Measurements from ENCODE around the gene NAA16.
A peak's percentile ranks its signal among the peaks of the same experiment; 100 is the strongest.
"Not testable (repeated sequence)": the region's sequence is repeated elsewhere in the genome, so short reads cannot be mapped to it uniquely, and the experiment has no call there.

NAA16 gene

DNA sequence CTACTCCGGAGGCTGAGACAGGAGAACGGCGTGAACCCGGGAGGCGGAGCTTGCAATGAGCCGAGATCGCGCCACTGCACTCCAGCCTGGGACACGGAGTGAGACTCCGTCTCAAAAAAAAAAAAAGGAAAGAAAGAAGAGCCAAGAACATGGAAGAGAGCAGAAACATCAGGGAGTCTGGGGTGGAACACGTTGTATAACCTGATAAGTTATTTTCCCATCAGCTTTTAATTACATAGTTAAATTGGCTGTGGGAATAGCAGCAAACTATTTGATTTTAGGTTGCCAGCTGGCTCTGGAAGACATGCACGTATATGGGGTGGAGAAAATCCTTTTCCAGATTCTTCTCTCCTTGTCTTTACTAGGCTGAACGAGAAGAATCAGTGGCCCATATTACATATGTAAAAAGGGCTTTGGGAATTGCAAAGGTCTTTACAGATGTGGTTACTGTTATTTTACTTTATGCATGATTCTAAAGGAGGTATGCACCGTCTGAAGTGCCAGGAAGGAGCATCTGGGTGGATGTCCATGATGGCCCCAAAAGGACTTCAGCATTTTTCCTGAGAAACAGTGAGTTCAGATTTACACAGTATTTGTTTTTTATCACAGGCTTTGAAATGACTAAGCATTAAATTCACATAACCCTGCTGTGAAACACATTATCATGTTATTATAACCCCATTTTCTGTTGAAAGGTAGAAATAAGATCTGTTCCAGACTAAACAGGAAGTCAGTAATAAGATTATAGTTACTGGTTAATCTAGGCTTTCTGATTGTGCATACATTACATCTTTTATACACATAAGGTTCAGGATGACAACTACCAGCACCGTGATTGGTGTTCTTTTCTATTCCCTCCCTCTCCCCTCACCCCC lies 4.6 kb upstream of the NAA16 start:
- DNase-seq: no peak

DNA sequence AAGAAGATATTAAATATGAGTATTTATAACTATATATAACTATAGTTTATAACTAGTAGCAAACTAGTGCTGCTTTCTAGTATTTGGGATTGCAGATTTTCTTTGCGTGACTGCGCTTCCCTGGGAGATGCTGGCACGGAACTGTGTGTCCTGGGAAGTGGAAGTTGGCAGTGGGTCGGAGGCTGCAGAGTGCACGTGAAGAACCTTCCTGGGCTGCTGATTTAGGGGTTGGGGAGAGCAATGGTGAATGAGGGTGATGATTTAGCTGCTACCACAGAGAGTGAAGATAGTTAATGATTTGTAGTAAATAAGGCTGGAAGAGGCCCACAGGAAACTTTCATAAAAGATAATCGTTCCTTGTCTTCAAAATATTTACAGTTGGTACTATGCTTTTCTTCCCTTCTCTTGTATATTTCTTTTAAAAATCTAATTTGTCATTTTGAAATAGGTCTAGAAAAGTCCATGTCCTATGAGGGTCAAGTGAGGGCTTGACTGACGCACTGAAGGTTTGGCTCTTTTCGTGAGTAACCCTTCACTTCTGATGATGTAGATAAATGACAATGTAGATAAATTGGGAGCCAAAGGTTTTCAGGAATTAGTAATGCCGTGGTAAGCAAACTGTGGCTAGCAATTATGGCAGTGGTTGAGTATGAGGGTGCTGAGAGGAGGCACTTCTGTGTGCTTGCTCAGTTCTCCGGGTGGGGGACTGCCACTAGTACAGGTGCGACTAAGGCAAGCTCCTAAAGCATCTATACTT lies 3.0 kb upstream of the NAA16 start:
- no peak for DNase-seq

DNA sequence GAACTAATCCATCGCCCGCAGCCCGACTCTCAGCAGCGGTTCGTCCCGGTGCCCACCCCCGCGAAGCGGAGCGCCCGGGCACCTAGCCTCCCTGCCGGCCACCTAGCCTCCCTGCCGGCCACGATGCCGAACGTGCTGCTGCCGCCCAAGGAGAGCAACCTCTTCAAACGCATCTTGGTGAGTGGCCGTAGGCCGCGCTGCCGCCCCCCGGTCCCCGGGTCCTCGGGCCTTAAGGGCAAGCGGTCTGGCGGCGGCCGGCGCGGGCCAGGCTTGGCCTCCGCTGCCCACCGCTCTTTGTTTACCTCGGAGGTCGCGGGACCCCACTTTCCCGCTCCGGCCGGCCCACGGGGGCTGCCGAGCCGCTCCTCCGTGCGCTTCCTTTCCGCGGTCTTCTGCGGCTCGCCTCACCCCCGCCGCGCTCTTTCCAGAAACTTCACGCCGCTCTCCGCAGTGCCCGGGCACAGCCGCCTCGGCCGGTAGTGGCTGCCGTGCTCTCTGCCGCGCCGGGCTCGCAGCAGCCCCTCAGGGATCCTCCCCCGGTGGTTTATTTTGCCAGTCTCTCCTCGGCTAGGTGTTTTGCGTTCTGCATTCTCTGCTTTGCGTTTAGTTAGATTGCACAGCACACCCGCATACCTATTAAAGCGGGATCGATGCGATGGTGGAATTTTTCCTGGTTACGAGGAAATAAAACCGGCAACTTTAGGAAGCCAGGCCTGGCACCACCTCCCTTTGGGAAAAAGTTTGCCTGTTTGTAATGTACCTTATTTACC lies 524 bp downstream of the NAA16 start:
- peak; percentile 62 for DNase-seq

DNA sequence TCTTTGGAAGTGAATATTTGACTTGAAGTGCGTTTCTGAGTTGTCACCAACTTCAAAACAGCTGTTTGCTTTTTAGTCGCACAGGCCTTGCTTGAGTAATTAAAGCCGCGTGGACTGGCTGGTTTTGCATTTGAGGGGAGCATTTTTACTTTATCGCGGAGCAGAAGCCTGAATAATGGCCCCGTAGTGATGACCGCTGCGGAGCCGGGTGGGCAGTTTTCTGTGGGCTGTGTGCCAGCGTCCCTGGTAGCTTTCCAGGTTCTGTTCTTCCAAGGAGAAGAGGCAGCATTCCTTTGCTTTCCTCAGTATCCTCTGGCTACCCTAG lies 1.1 kb downstream of the NAA16 start:
- DNase-seq: no peak

DNA sequence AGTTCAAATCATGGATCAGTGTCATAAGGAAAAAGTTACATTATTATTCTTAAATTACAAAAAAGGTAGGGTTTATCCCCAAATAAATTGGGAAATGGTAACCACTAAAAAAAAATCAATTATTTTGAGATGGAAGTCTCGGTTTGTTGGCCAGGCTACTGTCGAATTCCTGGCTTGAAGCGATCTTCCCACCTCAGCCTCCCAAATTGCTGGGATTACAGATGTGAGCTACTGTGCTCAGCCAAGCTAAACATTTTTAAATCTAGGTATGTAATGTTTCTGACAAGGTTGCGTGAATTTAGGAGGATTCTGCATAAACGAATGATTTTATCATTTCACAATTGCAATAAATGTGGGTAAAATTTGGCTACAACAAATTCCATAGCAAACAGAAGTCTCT lies 2.0 kb downstream of the NAA16 start:
- no peak for DNase-seq

DNA sequence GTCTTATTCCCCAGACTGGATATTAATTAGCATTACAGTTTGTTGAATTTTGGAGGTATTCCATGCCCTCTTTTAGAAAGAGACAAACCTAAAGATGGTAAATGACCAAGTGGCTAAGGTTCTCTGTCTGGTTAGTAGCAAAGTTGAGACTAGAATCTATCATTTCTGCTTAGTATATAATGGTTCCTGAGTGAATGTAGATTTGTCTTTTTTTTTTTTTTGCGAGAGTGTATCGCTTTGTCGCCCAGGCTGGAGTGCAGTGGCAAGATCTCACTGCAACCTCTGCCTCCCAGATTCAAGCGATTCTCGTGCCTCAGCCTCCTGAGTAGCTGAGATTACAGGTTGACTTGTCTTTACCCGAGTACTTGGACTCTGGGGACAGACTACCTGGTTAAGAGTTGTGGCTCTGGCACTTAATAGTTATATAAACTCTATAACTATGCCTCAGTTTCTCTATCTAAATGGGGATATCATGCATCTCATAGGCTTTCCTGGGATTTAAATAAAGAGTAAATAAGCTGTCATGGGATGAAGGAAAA lies 2.7 kb downstream of the NAA16 start:
- no peak for DNase-seq

DNA sequence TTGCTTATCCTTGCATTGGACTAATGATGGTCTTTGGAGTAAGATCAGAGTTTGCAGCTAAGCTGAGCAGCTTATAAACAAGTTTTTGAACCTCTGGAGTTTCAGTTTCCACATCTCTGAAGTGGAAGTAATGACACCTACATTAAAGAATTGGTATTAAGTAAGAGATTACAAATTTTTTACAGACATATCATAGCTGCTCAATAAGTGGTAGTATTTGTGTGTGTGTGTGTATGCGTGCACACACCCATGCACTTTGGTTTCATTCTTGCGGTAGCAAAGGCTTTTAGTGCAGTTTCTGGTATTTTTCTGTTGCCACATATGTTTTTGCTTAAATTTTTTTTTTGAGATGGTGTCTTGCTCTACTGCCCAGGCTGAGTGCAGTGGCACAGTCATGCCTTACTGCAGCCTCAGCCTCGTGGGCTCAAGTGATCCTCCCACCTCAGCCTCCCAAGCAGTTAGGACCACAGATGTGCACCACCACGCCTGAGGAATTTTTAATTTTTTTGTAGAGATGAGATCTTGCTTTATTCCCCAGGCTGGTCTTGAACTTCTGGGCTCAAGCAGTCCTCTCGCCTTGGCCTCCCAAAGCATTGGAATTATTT lies 4.5 kb downstream of the NAA16 start:
- no peak for DNase-seq

DNA sequence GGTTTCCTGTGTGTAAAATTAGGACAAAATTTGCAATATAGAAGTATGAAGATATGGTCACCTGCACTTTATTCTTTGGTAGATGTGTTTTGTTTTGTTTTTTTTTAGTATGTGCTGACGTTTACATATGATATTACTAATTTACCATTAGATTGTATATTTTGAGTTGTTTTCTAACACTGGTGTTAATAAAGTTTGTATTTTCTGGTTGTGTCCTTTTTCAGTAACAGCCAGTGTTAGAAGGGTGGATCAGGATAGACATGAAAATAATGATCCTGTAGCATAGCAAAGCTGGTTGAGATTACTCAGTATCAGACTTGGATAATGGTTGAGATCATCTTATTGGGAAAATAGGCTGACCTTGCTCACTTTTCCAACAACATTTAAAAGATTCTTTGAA lies 6.2 kb downstream of the NAA16 start:
- no peak for DNase-seq

DNA sequence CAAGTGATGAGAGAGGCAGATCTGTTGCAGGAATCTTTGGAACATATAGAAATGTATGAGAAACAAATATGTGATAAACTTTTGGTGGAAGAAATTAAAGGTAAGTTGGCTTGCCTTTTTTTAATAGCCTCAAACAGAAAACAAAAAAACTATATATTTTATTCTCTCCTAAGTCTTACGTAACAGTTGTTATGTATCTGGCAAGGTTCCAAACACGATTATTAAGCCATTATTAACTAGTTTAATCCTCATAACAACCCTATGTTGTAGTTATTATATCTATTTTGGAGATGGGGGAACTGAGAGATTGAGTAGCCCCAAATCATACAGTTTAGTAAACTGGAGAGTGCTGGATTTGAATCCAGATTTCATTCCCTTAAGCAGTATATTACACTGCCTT lies 14.7 kb downstream of the NAA16 start:
- DNase-seq: no peak

DNA sequence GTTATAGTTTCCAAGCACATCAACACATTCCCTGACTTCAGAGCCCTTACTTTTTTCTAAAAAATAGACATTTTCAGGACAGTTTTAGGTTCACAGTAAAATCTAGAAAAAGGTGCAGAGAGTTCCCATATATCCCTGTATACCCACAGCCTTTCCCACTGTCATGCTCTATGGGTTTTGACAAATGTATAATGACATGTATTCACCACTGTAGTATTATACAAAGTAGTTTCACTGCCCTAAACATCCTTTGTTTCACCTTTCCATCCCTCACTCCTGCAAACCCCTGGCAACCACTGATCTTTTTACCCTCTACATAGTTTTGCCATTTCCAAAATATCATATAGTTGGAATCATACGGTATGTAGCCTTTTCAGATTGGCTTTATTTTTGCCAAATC lies 15.6 kb downstream of the NAA16 start:
- DNase-seq: no peak

DNA sequence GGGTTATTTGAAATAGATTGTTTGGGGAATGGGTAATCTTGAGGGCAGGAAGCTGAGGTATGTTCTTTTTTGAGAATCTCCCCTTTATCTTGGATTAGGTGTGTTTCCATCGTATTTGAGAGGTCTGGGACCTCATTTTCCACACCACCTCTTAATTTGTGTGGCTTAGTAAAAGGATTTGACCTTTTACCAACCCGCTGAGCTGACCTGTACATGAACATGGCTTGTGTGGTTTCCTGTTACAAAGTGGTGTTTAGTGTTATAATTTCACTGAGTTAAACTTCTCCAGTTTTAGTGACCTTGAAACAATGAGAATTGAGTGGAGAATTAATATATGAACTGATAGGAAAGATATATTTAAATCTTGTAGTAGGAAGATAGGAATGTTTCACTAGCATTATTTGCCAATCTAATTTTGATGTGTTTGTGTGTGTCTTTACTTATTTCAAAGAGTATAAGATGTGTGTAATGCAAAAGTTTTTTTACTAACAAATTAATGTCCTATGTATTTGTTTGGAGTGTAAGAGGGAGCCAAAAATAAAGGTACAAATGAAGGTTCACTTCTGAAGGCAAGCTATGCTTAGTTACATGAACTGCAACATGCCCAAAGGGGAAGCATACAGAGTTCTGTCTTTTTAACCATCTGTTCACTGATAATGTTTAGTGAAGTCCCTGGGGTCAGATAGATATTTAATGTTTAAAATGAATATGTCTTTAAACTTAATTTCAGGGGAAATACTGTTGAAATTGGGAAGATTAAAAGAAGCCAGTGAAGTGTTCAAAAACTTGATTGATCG lies 17.1 kb downstream of the NAA16 start:
- no peak for DNase-seq

DNA sequence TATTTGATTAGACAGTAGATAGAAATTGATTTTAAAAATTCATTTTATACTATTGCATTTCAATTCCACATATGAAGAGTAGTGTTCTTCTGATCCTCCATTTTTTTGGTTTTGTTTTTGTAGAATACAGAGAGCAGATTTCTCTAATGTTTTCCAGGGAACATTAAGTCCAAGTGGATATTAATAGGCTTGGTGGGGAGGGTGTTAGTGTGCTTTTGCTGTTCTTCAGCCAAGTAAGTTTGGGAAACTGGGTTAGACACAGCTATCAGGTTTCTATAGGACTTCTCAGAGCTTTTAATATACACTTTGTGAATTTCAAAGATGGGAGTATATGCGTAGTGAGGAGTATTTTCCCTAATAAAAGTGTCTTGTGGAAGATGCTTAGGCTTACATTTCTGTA lies 21.8 kb downstream of the NAA16 start:
- DNase-seq: no peak

DNA sequence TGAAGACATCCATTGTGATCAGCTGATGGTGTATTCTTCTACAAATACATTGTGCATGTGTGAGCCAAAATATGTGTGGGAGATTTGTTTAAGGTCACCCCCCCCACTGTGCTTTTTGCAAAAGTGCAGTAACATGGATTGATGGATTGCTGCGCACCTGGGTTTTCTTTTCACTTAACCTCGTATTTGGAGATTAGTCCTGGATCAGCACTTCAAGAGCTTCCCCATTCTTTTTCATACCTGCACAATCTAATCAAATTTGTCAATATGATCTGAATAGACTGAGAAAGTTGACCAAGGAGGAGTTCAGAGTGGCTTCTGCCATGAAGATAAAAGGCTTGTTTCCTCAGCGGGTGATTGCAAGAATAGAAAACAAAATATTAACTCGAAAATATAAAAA lies 23.7 kb downstream of the NAA16 start:
- DNase-seq: no peak

DNA sequence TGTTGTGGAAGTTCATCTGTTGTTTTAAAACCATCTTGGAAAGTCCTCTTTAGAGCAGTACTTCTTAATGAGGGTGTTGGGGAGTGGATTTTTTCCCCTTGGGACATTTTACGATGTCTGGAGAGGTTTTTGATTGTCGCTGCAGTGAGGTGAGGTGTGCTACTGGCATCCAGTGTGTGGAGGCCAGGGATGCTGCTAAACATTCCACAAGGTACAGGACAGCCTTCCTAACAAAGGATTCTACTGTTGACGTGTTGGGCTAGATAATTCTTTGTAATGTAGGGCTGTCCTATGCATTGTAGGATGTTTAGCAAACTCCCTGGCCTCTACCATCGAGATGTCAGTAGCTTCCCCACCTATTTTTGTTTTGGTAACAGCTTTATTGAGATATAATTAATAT lies 33.3 kb downstream of the NAA16 start:
- DNase-seq: peak; percentile 93

DNA sequence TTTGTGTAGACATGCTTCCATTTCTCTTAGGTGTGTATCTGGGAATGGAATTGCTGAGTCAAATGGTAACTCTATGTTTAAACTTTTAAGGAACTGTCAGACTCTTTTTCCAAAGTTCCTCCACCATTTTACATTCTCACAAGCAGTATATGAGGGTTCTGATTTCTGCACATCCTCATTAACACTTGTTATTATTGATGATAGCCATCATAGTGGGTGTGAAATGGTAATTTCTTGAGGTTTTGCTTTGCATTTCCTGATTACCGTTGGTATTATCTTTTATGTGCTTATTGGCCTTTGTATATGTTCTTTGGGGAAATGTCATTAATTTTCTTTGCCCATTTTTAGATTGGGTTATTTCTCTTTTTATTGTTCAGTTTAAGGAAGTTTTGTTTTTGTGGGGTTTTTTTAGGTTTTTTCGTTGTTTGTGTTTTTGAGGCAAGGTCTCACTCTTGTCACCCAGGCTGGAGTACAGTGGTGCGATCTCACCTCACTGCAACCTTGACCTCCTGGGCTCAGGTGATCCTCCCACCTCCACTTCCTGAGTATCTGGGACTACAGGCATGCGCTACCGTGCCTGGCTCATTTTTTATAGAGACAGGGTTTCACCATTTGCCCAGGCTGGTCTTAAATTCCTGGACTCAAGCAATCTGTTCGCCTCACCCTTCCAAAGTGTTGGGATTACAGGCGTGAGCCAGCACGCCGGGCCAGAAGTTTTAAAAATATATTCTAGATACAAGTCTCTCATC lies 34.3 kb downstream of the NAA16 start:
- no peak for DNase-seq

DNA sequence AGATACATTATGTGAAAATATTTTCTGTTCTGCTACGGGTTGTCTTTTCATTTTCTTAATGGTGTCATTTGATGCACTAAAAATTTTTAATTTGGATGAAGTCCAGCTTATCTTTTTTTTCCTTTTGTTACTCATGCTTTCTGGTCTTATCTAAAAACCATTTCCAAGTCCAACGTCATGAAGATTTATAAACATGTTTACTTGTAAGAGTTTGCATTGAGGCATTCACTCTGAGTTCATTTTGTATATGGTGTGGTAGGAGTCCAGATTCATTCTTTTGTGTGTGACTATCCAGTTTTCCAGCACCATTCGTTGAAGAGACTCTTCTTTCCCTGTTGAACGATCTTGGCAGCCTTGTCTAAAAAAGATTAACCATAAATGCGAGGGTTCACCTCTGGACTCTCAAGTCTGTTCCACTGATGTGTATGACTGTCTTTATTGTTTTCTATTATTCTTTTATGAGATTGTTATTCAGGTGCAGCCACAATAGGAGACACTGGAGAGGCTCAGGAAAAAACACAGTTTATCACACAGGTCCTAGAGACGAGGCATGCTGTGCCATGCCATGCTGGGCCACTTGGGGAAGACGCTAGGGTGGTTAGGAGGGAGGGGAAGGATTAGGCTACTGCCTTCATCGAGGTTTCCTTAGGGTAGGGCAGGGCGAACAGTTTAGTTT lies 35.0 kb downstream of the NAA16 start:
- DNase-seq: no peak

DNA sequence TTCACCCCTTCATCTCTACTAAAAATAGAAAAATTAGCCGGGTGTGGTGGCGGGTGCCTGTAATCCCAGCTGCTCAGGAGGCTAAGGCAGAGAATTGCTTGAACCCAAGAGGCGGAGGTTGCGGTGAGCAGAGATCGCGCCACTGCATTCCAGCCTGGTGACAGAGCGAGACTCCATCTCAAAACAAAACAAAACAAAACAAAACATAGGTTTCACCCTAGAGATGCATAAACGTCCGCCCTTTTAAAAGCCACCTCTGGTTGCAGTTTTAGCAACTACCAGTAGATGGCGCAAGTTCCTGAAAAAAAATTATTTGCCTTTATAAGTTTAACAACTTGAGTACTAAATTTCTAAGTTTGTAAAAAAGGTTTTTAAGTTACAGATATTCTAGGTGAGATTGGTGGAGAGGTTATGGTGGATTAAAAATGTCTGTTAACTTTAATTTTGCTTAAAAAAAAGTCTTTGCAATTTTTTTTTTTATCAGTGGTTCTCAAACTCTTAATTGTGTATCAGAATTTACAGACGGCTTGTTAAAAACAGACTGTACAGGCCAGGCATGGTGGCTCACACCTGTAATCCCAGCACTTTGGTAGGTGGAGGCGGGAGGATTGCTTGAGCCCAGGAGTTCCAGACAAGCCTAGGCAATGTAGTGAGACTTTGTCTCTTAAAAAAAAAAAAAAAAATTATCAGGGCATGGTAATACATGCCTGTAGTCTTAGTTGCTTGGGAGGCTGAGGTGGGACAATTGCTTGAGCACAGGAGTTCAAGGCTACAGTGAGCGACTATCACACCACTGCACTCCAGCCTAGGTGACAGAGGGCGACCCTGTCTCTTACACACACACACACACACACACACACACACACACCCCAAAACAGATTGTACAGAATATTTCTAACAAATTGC lies 42.1 kb downstream of the NAA16 start:
- DNase-seq: peak; percentile 60

DNA sequence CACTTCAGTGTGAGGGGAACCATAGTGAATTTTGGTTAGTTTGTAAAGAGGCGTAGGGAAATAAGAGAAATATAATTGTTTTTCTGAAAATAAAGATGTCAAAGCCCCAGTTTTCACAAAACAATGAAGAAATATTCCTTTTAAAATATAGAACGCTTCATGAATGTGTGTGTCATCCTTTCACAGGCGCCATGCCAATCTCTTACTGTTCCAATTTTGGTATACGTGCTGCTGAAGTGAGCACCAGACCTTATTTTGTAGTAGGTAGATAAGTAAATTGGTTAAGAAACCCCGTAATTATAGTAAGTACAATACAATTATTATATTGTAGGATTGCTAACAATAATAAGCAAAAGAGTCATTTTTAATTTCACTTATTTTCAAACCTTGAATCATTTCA lies 43.3 kb downstream of the NAA16 start:
- no peak for DNase-seq

DNA sequence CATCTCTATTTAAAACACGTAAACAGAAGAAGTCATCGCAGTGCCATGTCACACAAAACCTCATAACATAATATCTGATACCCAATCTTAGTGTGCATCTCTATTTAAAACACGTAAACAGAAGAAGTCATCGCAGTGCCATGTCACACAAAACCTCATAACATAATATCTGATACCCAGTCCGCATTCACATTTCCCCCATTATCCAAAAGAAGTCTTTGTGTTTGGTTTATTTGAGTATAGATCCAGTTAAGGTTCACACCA lies 45.2 kb downstream of the NAA16 start:
- not testable (repeated sequence) for DNase-seq

DNA sequence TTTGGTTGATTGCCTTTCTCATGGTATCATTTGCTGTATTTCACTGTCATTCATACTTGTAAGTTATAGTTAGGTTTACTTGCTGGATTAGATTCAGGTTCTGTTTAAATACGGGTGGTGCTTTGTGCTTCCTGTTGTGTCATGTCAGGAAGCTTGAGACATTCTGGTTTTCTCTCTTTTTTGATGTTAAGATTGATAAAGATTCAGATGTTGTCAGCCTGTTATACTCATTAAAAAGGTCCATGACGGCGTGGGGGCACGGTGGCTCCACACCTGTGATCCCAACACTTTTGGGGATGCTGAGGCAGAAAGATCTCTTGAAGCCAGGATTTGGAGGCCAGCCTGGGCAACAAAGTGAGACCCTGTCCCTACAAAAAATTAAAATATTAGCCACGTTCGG lies 45.7 kb downstream of the NAA16 start:
- DNase-seq: no peak
